HG02588 (cell line): ENCODE measurements around the gene TMPRSS13.

Source experiments
- ATAC-seq: cut with Tn5 transposase; IDR thresholded peaks from one replicate; pipeline ENCODE4 v1.9.1; 2021; ENCODE audit warnings: mild to moderate bottlenecking, moderate library complexity; ENCODE audit not compliant: unreplicated experiment

TMPRSS13 gene

DNA sequence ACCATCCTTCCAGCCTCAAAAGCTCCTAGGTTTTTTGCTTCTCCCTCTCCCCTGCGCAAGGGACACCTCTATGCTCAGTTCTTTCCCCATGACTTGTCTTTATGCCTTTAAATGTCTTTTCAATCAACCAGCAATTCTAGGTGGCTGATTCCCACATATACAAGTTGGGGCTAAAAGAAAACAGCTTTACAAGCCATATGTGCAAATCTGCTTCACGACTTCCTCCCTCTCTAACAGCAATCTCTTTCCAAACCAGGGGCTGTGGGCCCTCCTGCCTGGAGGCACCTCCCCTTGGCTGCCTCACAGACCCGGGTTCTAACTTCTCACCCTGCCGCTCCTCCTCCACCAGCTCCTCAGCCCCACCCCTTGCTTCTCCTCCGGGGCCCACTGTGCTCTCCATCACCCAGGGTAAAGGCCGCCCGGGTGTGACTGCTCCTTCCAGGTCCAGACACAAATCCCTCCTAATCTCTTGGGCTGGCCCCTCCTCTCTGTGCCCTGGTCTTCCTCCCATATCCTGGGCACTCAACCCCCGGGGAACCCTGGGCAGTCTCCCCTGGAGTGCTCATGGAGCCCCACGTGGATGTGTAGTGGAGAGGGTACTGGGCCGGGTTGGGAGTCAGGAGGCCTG is 14.1 kb downstream of the TMPRSS13 start:
- no peak for ATAC-seq

DNA sequence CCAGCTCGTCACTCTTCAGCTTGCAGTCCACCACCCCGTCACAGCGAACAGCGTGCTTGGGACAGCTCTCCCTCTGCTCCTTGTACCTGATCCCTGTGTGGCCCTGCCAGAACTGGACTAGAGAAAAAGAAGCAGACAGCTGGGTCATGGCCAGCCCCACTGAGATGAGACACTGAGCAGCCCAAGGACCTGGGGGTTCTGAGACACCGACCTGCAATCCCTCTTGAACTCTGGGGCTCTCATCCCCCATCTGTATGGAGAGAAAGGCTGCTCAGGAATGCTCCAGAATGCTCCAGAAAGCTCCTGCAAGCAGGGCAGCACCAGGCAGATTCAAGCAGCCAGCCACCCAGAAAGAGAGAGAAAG is 14.8 kb downstream of the TMPRSS13 start:
- no peak for ATAC-seq

DNA sequence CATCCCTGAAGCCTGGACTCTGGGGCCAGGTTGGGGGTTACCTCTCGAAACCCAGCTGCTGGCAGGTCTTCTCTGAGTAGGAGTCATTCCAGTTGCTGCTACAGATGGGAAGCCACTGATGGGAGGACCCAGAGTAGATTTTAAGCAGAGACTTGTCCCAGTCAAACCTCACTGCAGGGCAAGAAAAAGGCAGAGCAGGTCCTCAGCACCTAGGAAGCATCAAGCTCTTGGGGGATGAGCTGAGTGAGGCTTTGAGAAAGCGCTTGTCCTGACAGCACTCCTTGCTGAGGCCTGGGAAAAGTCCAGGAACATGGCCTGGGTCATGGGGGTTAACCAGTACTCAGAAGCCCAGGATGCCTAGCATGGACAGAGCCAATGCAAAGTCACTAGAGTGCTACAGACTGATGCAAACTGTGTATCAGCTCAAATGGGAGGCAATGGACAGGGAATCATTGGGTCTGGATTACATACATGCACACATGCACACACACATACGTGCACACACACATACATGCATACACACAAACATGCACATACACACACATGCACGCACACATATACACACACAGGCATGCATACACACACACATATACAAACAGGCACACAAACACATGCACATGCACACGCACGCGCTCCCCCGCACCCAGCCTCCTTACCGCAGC is 15.3 kb downstream of the TMPRSS13 start:
- ATAC-seq = no peak

DNA sequence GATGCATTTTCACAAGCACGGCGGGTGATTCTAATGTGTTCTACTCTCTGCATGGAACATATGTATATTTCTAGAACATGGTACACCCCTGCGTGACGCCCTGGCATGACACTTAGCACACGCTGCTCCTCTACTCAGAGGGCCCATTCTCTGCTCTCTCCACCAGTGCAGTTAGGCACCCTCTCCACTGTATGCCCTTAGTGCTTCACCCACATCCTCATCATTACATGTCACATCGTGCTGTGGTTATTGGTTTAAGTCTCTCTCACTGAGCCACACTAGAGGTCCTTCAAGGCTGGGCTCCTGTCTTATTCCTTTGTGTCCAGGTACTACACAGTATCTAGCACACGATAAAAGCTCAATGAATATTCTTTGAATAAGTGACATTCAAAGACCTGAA is 16.7 kb downstream of the TMPRSS13 start:
- ATAC-seq = no peak

DNA sequence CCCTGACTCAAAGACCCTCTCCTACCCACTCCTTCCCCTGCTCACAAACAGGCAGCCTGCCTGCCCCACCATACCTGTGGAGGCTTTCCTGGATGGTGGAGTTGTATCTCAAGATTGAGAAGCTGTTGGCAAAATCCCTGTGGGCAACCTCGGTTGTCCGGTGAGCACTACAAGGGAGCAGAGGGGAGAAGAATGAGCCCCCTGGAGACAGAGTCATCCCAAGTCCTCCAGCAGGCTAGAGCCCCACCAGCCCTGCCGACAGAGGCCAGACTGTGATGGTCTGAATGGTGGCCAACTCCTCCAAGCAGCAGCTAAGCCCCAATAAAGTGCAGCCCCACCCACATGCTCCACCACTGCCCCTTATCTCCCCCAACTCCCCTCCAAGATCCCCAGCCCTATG is 17.5 kb downstream of the TMPRSS13 start:
- no peak for ATAC-seq

DNA sequence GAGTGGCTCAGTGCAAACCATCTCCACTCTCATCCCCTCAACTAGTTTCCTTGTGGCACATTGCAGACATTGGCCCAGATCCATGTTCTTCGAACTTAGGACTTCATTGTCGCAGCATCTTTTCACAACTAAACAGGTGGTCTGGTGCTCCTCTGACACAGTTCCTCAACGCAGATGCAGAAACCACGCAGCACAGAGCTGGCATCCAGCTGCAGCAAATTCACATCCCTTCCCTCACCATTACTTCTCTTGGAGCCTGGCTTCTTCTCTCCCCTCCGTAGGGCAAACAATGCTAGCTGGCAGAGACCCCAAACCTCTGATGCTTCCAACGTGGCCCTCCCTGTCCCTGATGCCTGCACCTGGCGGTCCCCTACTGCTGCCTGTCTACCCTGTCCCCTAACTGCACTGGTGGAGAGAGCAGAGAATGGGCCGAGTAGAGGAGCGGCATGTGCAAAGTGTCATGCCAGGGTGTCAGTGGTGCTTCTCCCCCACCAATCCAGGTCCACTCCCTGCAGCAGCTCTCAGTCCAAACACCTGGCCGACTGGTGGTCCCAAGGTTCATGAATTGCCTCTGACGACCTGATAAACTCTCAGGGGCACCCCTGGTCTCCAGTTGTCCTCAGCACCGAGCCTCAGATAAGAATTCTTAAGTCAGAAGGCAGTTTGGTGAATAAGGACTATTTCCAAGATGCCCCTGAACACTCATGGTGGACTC is 18.1 kb downstream of the TMPRSS13 start:
- no peak for ATAC-seq

DNA sequence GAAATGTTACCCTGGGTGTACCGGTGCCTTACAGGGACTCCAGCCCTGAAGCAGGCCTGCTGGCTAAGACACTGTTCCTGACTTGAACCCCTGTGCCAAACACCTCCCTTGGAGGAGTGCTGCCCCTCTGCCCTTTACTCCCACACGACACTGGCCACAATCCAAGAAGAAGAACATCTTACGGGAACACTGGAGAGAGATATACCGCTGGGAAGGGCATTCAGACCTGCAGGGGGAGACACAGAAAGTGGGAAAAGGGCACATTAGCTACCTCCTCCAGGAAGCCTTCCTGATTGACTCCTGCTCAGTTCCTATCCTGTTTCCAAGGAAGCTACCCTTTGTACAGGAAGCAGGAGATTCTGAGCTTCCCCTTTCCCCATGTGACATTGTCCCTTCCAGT is 18.7 kb downstream of the TMPRSS13 start:
- no peak for ATAC-seq

DNA sequence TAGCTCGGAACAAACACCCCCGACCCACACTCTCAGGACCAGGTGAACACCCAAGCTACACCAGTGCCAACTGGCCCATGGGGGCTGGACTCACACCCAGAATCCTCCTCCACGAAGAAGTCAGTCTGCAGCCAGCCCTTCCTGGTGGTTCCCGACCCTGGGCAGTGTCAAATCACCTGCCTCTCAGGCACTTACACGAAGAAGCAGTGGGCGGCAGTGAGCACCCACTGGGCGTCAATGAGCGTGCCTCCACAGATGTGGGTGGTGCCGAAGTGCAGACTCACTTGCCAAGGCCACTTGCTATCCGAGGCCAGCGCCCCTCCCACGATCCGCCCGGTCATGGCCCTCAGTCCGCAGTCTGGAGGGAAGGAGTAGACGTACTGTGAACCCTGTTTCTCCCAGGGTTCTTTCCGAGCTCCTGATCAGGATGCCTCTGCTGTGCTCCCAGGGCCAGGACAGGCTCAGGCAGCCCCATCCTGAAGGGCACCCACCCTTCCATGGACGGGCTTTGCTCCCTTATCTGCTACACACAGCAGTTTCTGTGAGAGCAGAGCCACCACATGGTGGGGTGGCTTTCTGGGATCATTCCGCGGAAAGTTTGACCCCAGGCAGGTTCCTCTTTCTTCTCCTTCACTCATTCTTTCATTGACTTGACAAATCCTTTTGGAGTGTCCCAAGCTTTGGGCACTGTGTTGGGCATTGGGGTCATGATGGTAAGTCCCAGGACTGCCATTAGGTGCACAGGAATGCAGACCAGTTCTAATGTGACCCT is 19.4 kb downstream of the TMPRSS13 start:
- no peak for ATAC-seq

DNA sequence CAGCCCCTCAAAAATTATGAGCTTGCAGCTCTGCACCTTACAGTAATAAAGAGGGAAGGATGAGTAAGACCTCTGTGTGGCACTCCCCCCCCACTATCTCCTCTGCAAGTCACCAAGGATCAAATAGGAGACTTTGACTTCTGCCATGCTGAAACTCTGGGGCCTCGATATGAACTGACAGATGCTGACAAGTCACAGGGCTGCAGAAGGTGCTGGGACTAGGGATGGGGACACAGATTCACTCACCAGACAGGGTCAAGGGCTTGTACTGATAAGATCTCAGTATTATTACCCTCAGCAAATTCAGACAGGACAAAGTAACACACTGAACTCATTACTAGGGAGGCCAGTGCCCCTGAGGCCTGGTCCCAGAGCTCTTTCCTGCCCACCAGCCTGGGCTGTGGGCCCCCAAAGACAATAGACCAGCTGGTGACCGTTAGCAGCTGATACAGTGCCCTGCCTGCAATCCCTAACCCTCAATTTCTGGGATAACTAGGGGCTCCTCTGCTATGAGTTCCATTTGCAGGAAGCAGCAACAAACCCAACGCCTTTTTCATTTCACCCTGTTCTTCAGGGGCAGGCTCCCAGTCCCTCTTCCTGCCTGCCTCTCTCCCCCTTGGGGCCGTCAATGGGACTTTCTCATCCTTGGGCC is 20.1 kb downstream of the TMPRSS13 start:
- no peak for ATAC-seq

GRCh38 chr11:117908109-117908895 is 20.9 kb downstream of the TMPRSS13 start:
- ATAC-seq = no peak

- ATAC-seq = no peak
Measured at GRCh38 chr11:117907276-117908108, 21.7 kb downstream of the TMPRSS13 start.

GRCh38 chr11:117906710-117907109 is 22.5 kb downstream of the TMPRSS13 start:
- no peak for ATAC-seq

DNA sequence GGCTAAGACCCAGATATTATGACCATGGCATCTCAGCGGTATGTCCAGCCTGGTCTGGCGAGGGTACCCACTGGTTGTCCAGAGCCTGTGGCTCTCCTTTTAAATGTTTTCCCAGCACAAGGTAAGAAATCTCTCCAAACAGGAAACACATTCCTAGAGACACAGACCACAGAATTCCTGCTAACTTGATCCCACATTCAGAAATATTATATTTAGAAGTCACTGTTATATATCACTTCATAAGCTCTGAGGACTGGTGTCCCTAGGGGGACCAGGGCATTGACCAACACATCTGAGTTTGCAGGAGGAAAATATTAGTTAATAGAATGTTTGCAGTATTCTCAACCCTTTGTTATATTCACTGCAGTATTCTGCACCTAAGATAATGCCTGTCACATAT is 23.1 kb downstream of the TMPRSS13 start:
- no peak for ATAC-seq

GRCh38 chr11:117905524-117905923 is 23.7 kb downstream of the TMPRSS13 start:
- ATAC-seq = no peak

DNA sequence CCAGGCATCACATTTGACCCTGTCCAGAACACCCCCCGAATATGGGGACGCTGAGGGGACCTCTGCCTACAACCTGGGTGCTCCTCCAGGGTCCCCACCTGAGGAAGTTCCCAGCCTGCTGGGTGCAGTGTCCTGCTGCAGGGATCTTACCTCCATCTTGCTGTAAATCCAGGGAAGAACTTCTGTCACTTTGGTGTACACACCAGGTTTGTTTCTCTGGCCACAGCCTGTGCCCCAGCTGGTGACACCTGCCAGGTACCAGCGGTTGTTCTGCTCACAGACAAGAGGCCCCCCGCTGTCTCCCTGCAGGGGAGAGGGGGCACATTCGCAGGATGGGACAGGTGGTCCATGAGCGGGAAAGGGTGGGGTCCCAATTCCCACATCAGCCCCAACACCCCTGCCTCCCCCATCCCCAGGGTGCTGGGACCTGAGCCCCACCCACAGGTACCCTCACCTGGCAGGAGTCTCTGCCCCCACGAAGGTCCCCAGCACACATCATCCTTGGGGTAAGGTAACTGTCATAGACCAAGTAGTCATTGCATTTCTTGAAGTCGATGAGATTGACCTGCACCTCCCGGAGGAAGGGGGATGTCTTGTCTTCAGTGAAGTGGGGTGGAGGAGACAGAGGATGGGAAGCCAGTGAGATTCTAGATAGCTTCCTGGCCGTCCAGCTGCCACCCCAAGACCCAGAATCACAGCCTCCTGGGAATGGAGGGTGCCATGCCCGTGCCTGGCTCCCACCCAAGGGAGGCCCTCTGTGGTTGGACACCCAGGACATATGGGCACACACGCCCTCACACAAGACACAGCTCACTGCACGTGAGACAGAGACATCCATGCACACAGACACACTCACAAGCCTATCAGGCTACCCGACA is 25.5 kb downstream of the TMPRSS13 start:
- no peak for ATAC-seq

DNA sequence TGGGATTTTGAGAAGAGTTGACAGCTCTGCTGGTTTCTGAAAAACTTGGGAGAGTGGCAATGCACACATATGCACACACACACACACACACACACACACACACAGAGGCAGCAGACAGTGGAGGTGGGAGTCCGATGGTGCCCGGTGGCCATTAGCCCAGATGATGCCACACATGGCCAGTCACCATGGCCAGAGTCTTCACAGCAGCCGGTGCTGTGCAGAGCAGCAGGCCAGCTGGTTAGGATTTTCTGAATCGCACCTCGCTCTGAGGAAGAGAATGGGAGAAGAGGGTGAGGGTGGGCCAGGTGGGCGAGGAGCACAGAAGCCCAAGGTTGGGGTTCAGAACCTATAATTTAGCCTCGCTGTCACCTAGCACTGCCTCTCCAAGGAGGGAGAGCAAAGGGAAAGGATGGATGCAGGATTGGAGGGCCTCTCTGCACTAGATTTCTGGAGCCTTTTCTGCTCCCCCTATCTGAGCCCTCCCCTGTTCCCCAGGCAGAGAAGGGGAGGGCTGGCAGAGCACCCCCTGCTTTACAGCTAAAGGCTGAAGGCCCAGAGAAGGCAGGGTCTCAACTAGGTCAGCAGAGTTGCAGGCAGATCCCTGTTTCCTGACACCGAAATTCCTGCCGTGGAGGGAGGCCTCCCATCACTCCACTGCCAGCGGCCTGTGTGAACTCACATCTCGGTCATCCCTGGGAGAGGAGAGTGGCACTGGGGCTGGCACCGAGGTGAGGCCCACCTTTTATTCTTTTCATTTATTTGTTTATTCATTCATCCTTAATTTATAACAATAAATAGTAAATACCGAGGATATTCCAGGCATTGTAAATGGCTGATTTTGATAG is 27.0 kb downstream of the TMPRSS13 start:
- no peak for ATAC-seq

DNA sequence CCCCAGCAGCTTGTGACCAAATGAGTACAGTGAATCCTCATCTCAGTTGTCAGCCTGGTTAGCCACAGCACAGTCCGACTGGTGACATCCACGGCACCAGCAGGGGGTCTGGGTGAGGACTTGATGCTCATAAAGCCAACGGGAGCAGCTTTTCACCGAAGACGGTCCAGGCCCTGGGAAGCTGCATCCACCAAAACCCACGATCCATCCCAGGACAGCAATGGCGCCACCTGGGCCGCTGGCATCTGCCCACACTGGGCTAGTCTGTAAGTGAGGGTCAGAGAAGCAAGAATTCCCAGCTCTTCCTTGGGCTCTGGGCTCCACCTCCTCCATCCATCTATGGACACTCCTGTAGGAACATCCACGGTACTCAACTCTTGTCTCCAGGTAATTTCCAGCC is 27.6 kb downstream of the TMPRSS13 start:
- ATAC-seq = no peak
